GM12878 (cell line): ENCODE results near the gene TSPAN15. TPM values are rescaled to one million over a fixed set of nuclear protein-coding genes. Genes with fewer than 3 reads are reported as not detected.

ENCODE experiments used
- ATAC-seq: fragments of 200-7000 bp; cut with Tn5 transposase; 3 replicates; pipeline ENCODE4 v1.9.1; 2020; ENCODE audit warnings: mild to moderate bottlenecking, moderate library complexity
- BruUV-seq: library from RNA; stranded (reverse); fragments of 400-500 nt; replicated peaks from 2 replicates; lab custom pipeline; 2021; lab: Mats Ljungman, UMichigan
- CTCF ChIA-PET: fragments of 300-600 bp; sonication (Branson Sonifier 250); formaldehyde crosslinking; extraction: SDS; loops from one replicate; lab custom pipeline; 2021; ENCODE audit warnings: inconsistent platforms; lab: Yijun Ruan, JAX
- POLR2A ChIA-PET: fragments of 350-600 bp; formaldehyde crosslinking; extraction: SDS; loops from one replicate; lab custom pipeline; 2021; ENCODE audit warnings: inconsistent platforms; lab: Charles Lee
- RAD21 ChIA-PET: fragments of 300-600 bp; sonication (Branson Sonifier 250); formaldehyde crosslinking; loops from one replicate; lab custom pipeline; 2023; ENCODE audit warnings: antibody characterized with exemption; ENCODE audit not compliant: unreplicated experiment; lab: Charles Lee
- SMC1A ChIA-PET: fragments of 300-600 bp; sonication (Branson Sonifier 250); formaldehyde crosslinking; loops from one replicate; lab custom pipeline; 2023; ENCODE audit not compliant: unreplicated experiment, uncharacterized antibody; lab: Charles Lee
- DNase-seq: peaks from one replicate; pipeline ENCODE4 v3.0.0-alpha.2; 2011; ENCODE audit warnings: low read depth, low spot score
- FAIRE-seq: peaks from 3 replicates; lab custom pipeline; 2011; peaks lifted over from hg19 to GRCh38; lab: Jason Lieb, UNC
- H2AFZ ChIP-seq: 2 replicates; pipeline ENCODE4 v1.6.0; 2011; ENCODE audit warnings: low read depth, low read length, control low read depth; ENCODE audit not compliant: control insufficient read depth
- H3K27ac ChIP-seq: 2 replicates; pipeline ENCODE4 v1.5.1; 2011; ENCODE audit warnings: control low read depth; ENCODE audit not compliant: control insufficient read depth, insufficient read depth
- H3K27me3 ChIP-seq, 2 experiments: replicated peaks in 1 of 2; 2 replicates each; pipeline versions ENCODE4 v1.6.0 to v1.6.1; 2011; ENCODE audit warnings: low read length in 1 of 2; ENCODE audit not compliant: control insufficient read depth in 2 of 2, insufficient read depth in 2 of 2
- H3K36me3 ChIP-seq, 2 experiments: 2 replicates each; pipeline ENCODE4 v1.5.1; 2011; ENCODE audit warnings: low read length in 1 of 2; ENCODE audit not compliant: control insufficient read depth in 2 of 2, insufficient read depth in 2 of 2
- H3K4me1 ChIP-seq: 2 replicates; pipeline ENCODE4 v1.6.1; 2011; ENCODE audit warnings: mild to moderate bottlenecking, low read length, moderate library complexity, mixed read lengths; ENCODE audit not compliant: control insufficient read depth, insufficient read depth
- H3K4me2 ChIP-seq: 2 replicates; pipeline ENCODE4 v1.6.0; 2011; ENCODE audit warnings: control low read depth; ENCODE audit not compliant: control insufficient read depth, insufficient read depth
- H3K4me3 ChIP-seq: fragments of 200-600 bp; sonication (generic); 2 replicates; pipeline ENCODE4 v1.5.1; 2016
- H3K79me2 ChIP-seq: 2 replicates; pipeline ENCODE4 v1.6.0; 2011; ENCODE audit warnings: low read length; ENCODE audit not compliant: control insufficient read depth, insufficient read depth
- H3K9ac ChIP-seq: 2 replicates; pipeline ENCODE4 v1.8.0; 2011; ENCODE audit warnings: low read length, control low read depth, mixed read lengths; ENCODE audit not compliant: control insufficient read depth, insufficient read depth
- H3K9me3 ChIP-seq: replicated peaks from 3 replicates; pipeline ENCODE4 v1.5.1; 2011; ENCODE audit warnings: mild to moderate bottlenecking, low read length; ENCODE audit not compliant: control insufficient read depth, insufficient read depth
- H4K20me1 ChIP-seq: 2 replicates; pipeline ENCODE4 v1.6.0; 2011; ENCODE audit not compliant: control insufficient read depth, insufficient read depth
- EGR1 ChIP-seq, 2 experiments: IDR thresholded peaks; 1 replicate in 1 of 2; 2 replicates in 1 of 2; pipeline ENCODE4 v1.6.1; 2011 to 2012; ENCODE audit warnings: low read depth in 2 of 2, low read length in 2 of 2, borderline replicate concordance in 1 of 2, mild to moderate bottlenecking in 1 of 2, moderate library complexity in 1 of 2
- HCFC1 ChIP-seq: fragments of 150-350 bp; IDR thresholded peaks from 2 replicates; pipeline ENCODE4 v1.6.1; 2014; ENCODE audit warnings: low read length
- NFYA ChIP-seq: IDR thresholded peaks from 2 replicates; pipeline ENCODE4 v1.6.1; 2011; ENCODE audit warnings: low read depth, mild to moderate bottlenecking, low read length, improper control_type of control experiment, borderline replicate concordance
- NR2C2 ChIP-seq: IDR thresholded peaks from 2 replicates; pipeline ENCODE4 v1.6.1; 2011; ENCODE audit warnings: borderline replicate concordance, low read depth; ENCODE audit not compliant: control insufficient read depth, insufficient read length
- NR2F1 ChIP-seq: fragments of 450-650 bp; conservative IDR thresholded peaks from 2 replicates; pipeline ENCODE4 v1.6.1; 2017; ENCODE audit warnings: mild to moderate bottlenecking
- STAT3 ChIP-seq: IDR thresholded peaks from 2 replicates; pipeline ENCODE4 v1.6.1; 2011; ENCODE audit warnings: low read depth, low read length, improper control_type of control experiment
- ZSCAN29 ChIP-seq: fragments of 450-650 bp; IDR thresholded peaks from 2 replicates; pipeline ENCODE4 v1.6.1; 2017; ENCODE audit warnings: mild to moderate bottlenecking, moderate library complexity
- ZZZ3 ChIP-seq: IDR thresholded peaks from 2 replicates; pipeline ENCODE4 v1.6.1; 2011; ENCODE audit warnings: low read depth; ENCODE audit not compliant: control insufficient read depth, insufficient read length
- WGBS: methylation state at CpG from one replicate; pipeline ENCODE4 v1.1.6; 2016; ENCODE audit warnings: low lambda C conversion rate; ENCODE audit not compliant: insufficient replicate concordance, insufficient coverage; ENCODE audit errors: missing lambda C conversion rate; 5-methylcytosine and 5-hydroxymethylcytosine counted together
- in situ Hi-C: fragments of 300-500 bp; cut with MboI; formaldehyde crosslinking; loops from 9 replicates; pipeline ENCODE4 v1.14.3; 2018; ENCODE audit warnings: mixed read lengths
- intact Hi-C: fragments of 100-400 bp; cut with micrococcal nuclease; formaldehyde crosslinking; loops from one replicate; pipeline ENCODE4 v1.14.2; 2022; ENCODE audit not compliant: unreplicated experiment
- polyA plus RNA-seq, 11 experiments: library from polyadenylated mRNA; depleted of rRNA in 4 of 11; unstranded in 6 of 11; stranded (reverse) in 5 of 11; fragments of >200 nt; fragmentation: Nextera tagmentation in 4 of 11; fragmentation: Illumina TruSeq in 1 of 11; extraction: Ambion mirVana in 4 of 11; extraction: Trizol in 1 of 11; gene quantifications; 1 replicate in 1 of 11; 2 replicates in 10 of 11; pipeline versions ENCODE4 v1.2.1 to v1.2.3, GENCODE V29; 2011 to 2016; ENCODE audit warnings: inconsistent platforms in 2 of 11, missing spikeins in 2 of 11, low read depth in 1 of 11
- total RNA-seq, 4 experiments: library from RNA; depleted of rRNA in 3 of 4; stranded (reverse); fragments of >200 nt in 3 of 4; fragmentation: Illumina TruSeq in 1 of 4; extraction: Trizol in 1 of 4; gene quantifications; 2 replicates each; pipeline versions ENCODE4 v1.2.1 to v1.2.3, GENCODE V29; 2013 to 2021
- TF ChIP-seq, protein P1 (sequence below): fragments of 450-650 bp; IDR thresholded peaks from 2 replicates; pipeline ENCODE4 v1.6.1; 2017; ENCODE audit warnings: mild to moderate bottlenecking
- TF ChIP-seq, protein P2 (sequence below): IDR thresholded peaks from 2 replicates; pipeline ENCODE4 v1.6.1; 2011; ENCODE audit warnings: low read depth, low read length, improper control_type of control experiment, borderline replicate concordance
- TF ChIP-seq, protein P3 (sequence below): fragments of 450-650 bp; IDR thresholded peaks from 2 replicates; pipeline ENCODE4 v1.6.1; 2016; ENCODE audit warnings: mild to moderate bottlenecking, moderate library complexity, borderline replicate concordance
- TF ChIP-seq, protein P4 (sequence below): IDR thresholded peaks from 2 replicates; pipeline ENCODE4 v1.6.1; 2012; ENCODE audit warnings: low read depth, low read length, improper control_type of control experiment

TSPAN15 gene
- total and polyA plus RNA-seq, 10 of the 15 experiments (the other 5 are each of a cell fraction or from before 2014, with no cell fraction given), result 1.3 to 8.5 (median 2.4) TPM; not detected in 2

DNA sequence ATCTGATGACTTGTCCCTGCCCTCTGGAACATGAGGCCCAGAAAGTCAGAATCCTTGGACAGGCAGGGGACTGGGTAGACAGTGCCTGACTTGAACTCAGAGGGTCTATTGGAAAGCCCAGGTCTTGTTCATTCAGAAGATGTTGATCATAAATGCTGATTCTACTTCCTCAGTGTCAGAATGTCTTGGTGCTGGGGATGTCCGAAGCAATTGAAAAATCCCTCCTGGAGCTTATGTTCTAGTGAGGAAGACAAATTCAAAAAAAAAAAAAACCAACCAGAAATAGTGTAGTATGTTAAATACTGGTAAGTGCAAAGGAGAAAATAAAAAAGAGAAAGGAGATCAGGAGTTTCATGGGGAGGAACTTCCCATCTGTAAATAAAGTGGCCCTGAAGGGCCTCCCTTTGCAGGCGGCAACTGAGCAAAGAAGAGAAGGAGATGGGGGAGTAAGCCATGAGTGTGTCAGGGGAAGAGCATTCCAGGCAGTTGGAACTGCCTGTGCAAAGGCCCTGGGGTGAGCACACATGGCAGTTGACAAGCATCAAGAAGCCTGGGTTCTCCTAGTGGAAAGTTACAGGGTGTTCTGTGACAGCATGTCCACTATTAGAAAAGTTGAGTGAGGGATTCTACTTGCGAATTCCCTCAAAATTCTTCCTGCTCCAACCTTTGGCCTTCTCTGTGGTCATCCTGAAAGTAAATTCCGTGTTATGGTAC lies 30.7 kb downstream of the TSPAN15 start:
- ChIA-PET SMC1A (interaction anchor here (0.9 to 1.0 kb wide), 2 partner anchors 14 to 16 kb away, joined by 4 read pairs; no protein-coding TSS in a partner anchor), CTCF (interaction anchor here (0.9 kb wide), 1 partner anchor 33 kb away, joined by 3 read pairs; no protein-coding TSS in a partner anchor), RAD21 (interaction anchor here (1.3 kb wide), 1 partner anchor 35 kb away, joined by 4 read pairs; no protein-coding TSS in a partner anchor), POLR2A (interaction anchor here (0.7 to 1.3 kb wide), 3 partner anchors 10 to 16 kb away, joined by 3 to 4 read pairs (median 3); no protein-coding TSS in a partner anchor)
- peaks cover 11% of the 10 kb centered on the region for H3K4me1 ChIP-seq
- H2AFZ ChIP-seq, result no peak overlapping the region
- WGBS, result 56% methylated on average over 4 of the region's 4 CpGs
- no peaks in the 10 kb centered on the region for H3K27me3 ChIP-seq
- no peaks in the 10 kb centered on the region for H3K79me2 ChIP-seq
- H3K4me2 ChIP-seq, result no peak overlapping the region
- ATAC-seq, result no peak
- in situ Hi-C loops, result no loop called here
- FAIRE-seq, result no peak
- H3K9ac ChIP-seq, result no peak overlapping the region
- H3K36me3 ChIP-seq, result no peaks in the 10 kb centered on the region
- H3K9me3 ChIP-seq, result no peaks in the 10 kb centered on the region; the same call in 2 of the 3 replicates
- TF ChIP-seq ZZZ3, result no peak
- no peak for TF ChIP-seq NFYA
- no peak for TF ChIP-seq NR2C2
- TF ChIP-seq, protein P1, sequence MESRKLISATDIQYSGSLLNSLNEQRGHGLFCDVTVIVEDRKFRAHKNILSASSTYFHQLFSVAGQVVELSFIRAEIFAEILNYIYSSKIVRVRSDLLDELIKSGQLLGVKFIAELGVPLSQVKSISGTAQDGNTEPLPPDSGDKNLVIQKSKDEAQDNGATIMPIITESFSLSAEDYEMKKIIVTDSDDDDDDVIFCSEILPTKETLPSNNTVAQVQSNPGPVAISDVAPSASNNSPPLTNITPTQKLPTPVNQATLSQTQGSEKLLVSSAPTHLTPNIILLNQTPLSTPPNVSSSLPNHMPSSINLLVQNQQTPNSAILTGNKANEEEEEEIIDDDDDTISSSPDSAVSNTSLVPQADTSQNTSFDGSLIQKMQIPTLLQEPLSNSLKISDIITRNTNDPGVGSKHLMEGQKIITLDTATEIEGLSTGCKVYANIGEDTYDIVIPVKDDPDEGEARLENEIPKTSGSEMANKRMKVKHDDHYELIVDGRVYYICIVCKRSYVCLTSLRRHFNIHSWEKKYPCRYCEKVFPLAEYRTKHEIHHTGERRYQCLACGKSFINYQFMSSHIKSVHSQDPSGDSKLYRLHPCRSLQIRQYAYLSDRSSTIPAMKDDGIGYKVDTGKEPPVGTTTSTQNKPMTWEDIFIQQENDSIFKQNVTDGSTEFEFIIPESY, result no peak
- TF ChIP-seq, protein P2, sequence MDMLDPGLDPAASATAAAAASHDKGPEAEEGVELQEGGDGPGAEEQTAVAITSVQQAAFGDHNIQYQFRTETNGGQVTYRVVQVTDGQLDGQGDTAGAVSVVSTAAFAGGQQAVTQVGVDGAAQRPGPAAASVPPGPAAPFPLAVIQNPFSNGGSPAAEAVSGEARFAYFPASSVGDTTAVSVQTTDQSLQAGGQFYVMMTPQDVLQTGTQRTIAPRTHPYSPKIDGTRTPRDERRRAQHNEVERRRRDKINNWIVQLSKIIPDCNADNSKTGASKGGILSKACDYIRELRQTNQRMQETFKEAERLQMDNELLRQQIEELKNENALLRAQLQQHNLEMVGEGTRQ, result no peak
- TF ChIP-seq, protein P3, sequence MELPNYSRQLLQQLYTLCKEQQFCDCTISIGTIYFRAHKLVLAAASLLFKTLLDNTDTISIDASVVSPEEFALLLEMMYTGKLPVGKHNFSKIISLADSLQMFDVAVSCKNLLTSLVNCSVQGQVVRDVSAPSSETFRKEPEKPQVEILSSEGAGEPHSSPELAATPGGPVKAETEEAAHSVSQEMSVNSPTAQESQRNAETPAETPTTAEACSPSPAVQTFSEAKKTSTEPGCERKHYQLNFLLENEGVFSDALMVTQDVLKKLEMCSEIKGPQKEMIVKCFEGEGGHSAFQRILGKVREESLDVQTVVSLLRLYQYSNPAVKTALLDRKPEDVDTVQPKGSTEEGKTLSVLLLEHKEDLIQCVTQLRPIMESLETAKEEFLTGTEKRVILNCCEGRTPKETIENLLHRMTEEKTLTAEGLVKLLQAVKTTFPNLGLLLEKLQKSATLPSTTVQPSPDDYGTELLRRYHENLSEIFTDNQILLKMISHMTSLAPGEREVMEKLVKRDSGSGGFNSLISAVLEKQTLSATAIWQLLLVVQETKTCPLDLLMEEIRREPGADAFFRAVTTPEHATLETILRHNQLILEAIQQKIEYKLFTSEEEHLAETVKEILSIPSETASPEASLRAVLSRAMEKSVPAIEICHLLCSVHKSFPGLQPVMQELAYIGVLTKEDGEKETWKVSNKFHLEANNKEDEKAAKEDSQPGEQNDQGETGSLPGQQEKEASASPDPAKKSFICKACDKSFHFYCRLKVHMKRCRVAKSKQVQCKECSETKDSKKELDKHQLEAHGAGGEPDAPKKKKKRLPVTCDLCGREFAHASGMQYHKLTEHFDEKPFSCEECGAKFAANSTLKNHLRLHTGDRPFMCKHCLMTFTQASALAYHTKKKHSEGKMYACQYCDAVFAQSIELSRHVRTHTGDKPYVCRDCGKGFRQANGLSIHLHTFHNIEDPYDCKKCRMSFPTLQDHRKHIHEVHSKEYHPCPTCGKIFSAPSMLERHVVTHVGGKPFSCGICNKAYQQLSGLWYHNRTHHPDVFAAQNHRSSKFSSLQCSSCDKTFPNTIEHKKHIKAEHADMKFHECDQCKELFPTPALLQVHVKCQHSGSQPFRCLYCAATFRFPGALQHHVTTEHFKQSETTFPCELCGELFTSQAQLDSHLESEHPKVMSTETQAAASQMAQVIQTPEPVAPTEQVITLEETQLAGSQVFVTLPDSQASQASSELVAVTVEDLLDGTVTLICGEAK, result no peak
- no peak for TF ChIP-seq HCFC1
- TF ChIP-seq NR2F1, result no peak
- no peak for TF ChIP-seq ZSCAN29
- TF ChIP-seq, protein P4, sequence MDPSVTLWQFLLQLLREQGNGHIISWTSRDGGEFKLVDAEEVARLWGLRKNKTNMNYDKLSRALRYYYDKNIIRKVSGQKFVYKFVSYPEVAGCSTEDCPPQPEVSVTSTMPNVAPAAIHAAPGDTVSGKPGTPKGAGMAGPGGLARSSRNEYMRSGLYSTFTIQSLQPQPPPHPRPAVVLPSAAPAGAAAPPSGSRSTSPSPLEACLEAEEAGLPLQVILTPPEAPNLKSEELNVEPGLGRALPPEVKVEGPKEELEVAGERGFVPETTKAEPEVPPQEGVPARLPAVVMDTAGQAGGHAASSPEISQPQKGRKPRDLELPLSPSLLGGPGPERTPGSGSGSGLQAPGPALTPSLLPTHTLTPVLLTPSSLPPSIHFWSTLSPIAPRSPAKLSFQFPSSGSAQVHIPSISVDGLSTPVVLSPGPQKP, result no peak
- no peak for TF ChIP-seq EGR1 (IDR thresholded peaks at IDR 0.05; ENCODE audit: borderline replicate concordance in 1 of 2, low read depth in 2 of 2, low read length in 2 of 2)
- TF ChIP-seq STAT3, result no peak
- no peak for DNase-seq
- no peak overlapping the region for H3K4me3 ChIP-seq
- H4K20me1 ChIP-seq, result no peaks in the 10 kb centered on the region
- no peak overlapping the region for H3K27ac ChIP-seq
- intact Hi-C loops, result no loop called here
- no TSS peak for BruUV-seq
